HCT116 (cell line): ENCODE measurements around the gene PACRG. TPM values are rescaled to one million over a fixed set of nuclear protein-coding genes. Genes with fewer than 3 reads are reported as not detected.

Source experiments
- ATAC-seq: fragments of 200-7000 bp; cut with Tn5 transposase; 2 replicates; pipeline ENCODE4 v1.9.1; 2020; ENCODE audit warnings: mild to moderate bottlenecking, moderate library complexity
- BruUV-seq: library from RNA; stranded (reverse); fragments of 400-500 nt; replicated peaks from 2 replicates; lab custom pipeline; 2021; lab: Mats Ljungman, UMichigan
- CTCF ChIA-PET: fragments of 300-600 bp; sonication (Branson Sonifier 250); formaldehyde crosslinking; loops from one replicate; lab custom pipeline; 2021; ENCODE audit warnings: antibody characterized with exemption; lab: Charles Lee
- POLR2A ChIA-PET: fragments of 300-600, 350-600 bp; sonication (Branson Sonifier 250); formaldehyde crosslinking; loops from one replicate; lab custom pipeline; 2021; ENCODE audit warnings: antibody characterized with exemption; lab: Charles Lee
- RAD21 ChIA-PET, 2 experiments: fragments of 300-600 bp; sonication (Branson Sonifier 250); formaldehyde crosslinking; loops; one replicate each; lab custom pipeline; 2023; ENCODE audit warnings: low total read pairs in 2 of 2; ENCODE audit not compliant: uncharacterized antibody in 2 of 2, unreplicated experiment in 2 of 2, low non-redundant PET in 1 of 2; lab: Charles Lee
- DNase-seq: peaks from one replicate; pipeline ENCODE4 v3.0.0-alpha.2; 2010; ENCODE audit warnings: low read depth, low spot score
- H2AFZ ChIP-seq: fragments of 200-600 bp; shearing (Covaris generic), sonication (generic); 2 replicates; pipeline ENCODE4 v1.6.1; 2017; ENCODE audit warnings: low read depth, mixed run types, mixed read lengths, antibody characterized with exemption, low read length; ENCODE audit not compliant: poor library complexity, severe bottlenecking
- H3K27ac ChIP-seq: 2 replicates; pipeline ENCODE4 v1.5.1; 2012; ENCODE audit warnings: low read depth, low read length
- H3K27me3 ChIP-seq: fragments of 200-600 bp; sonication (generic); 2 replicates; pipeline ENCODE4 v1.6.1; 2016; ENCODE audit warnings: mixed run types, low read length, mixed read lengths; ENCODE audit not compliant: insufficient read depth
- H3K36me3 ChIP-seq, 2 experiments: fragments of 200-500 bp in 1 of 2; fragments of 200-600 bp in 1 of 2; sonication (Bioruptor generic) in 1 of 2; sonication (generic) in 1 of 2; 2 replicates each; pipeline versions ENCODE4 v1.5.1 to v1.6.1; 2014 to 2016; ENCODE audit warnings: low read length in 2 of 2, inconsistent platforms in 1 of 2, mixed read lengths in 1 of 2, mixed run types in 1 of 2; ENCODE audit not compliant: insufficient read depth in 2 of 2, control insufficient read depth in 1 of 2
- H3K4me1 ChIP-seq, 2 experiments: fragments of 200-600 bp in 1 of 2; sonication (generic) in 1 of 2; 2 replicates each; pipeline versions ENCODE4 v1.5.1 to v1.6.1; 2012 to 2017; ENCODE audit warnings: low read length in 2 of 2, inconsistent platforms in 1 of 2, mild to moderate bottlenecking in 1 of 2, mixed read lengths in 1 of 2, mixed run types in 1 of 2, moderate library complexity in 1 of 2; ENCODE audit not compliant: insufficient read depth in 2 of 2, control insufficient read depth in 1 of 2
- H3K4me2 ChIP-seq: fragments of 200-600 bp; sonication (generic); 2 replicates; pipeline ENCODE4 v1.6.1; 2017; ENCODE audit warnings: mixed run types, low read length, mixed read lengths
- H3K4me3 ChIP-seq, 2 experiments: fragments of 200-600 bp in 1 of 2; sonication (generic) in 1 of 2; replicated peaks in 1 of 2; 2 replicates each; pipeline ENCODE4 v1.5.1; 2011 to 2016; ENCODE audit warnings: low read length in 2 of 2, control low read depth in 1 of 2, low read depth in 1 of 2, mild to moderate bottlenecking in 1 of 2, mixed read lengths in 1 of 2, mixed run types in 1 of 2
- H3K79me2 ChIP-seq: fragments of 200-600 bp; sonication (generic); 2 replicates; pipeline ENCODE4 v1.6.1; 2017; ENCODE audit warnings: mild to moderate bottlenecking, mixed run types, low read length, moderate library complexity, mixed read lengths; ENCODE audit not compliant: insufficient read depth
- H3K9ac ChIP-seq: fragments of 200-600 bp; sonication (generic); 2 replicates; pipeline ENCODE4 v1.6.1; 2016; ENCODE audit warnings: low read length, mixed read lengths
- H3K9me2 ChIP-seq: fragments of 200-600 bp; sonication (generic), shearing (Covaris generic); 2 replicates; pipeline ENCODE4 v1.6.1; 2017; ENCODE audit warnings: mixed run types, mild to moderate bottlenecking, moderate library complexity; ENCODE audit not compliant: insufficient read depth
- H3K9me3 ChIP-seq, 2 experiments: fragments of 200-500 bp in 1 of 2; fragments of 200-600 bp in 1 of 2; sonication (Bioruptor generic) in 1 of 2; sonication (generic) in 1 of 2; 2 replicates each; pipeline ENCODE4 v1.6.1; 2014 to 2017; ENCODE audit warnings: low read length in 2 of 2, mixed read lengths in 2 of 2, inconsistent platforms in 1 of 2, low read depth in 1 of 2, mild to moderate bottlenecking in 1 of 2, mixed run types in 1 of 2, moderate library complexity in 1 of 2; ENCODE audit not compliant: control insufficient read depth in 1 of 2, insufficient read depth in 1 of 2
- H4K20me1 ChIP-seq: fragments of 200-600 bp; sonication (generic), shearing (Covaris generic); 2 replicates; pipeline ENCODE4 v1.6.1; 2017; ENCODE audit warnings: mixed run types, mild to moderate bottlenecking, moderate library complexity; ENCODE audit not compliant: insufficient read depth
- CBX3 ChIP-seq: IDR thresholded peaks from 2 replicates; pipeline ENCODE4 v1.6.1; 2012; ENCODE audit warnings: low read depth
- CEBPB ChIP-seq: IDR thresholded peaks from 2 replicates; pipeline ENCODE4 v1.6.1; 2012; ENCODE audit warnings: low read depth
- EGR1 ChIP-seq: IDR thresholded peaks from 2 replicates; pipeline ENCODE4 v1.6.1; 2012; ENCODE audit warnings: low read depth
- ELF1 ChIP-seq: IDR thresholded peaks from 2 replicates; pipeline ENCODE4 v1.6.1; 2012; ENCODE audit warnings: low read depth, borderline replicate concordance
- EZH2 ChIP-seq: fragments of 200-600 bp; sonication (generic); IDR thresholded peaks from 2 replicates; pipeline ENCODE4 v1.6.1; 2017; ENCODE audit warnings: antibody characterized with exemption, mixed run types
- EZH2phosphoT487 ChIP-seq: fragments of 200-600 bp; IDR thresholded peaks from 2 replicates; pipeline ENCODE4 v1.6.1; 2018; ENCODE audit warnings: antibody characterized with exemption, borderline replicate concordance
- FOSL1 ChIP-seq: IDR thresholded peaks from 2 replicates; pipeline ENCODE4 v1.6.1; 2012; ENCODE audit warnings: low read depth
- JUND ChIP-seq: IDR thresholded peaks from 2 replicates; pipeline ENCODE4 v1.6.1; 2012
- POLR2AphosphoS5 ChIP-seq: IDR thresholded peaks from 2 replicates; pipeline ENCODE4 v1.6.1; 2011; ENCODE audit warnings: mild to moderate bottlenecking, low read depth, low read length, moderate library complexity
- REST ChIP-seq: IDR thresholded peaks from 2 replicates; pipeline ENCODE4 v1.6.1; 2012; ENCODE audit warnings: low read depth
- SIN3A ChIP-seq: IDR thresholded peaks from 2 replicates; pipeline ENCODE4 v1.6.1; 2012; ENCODE audit warnings: low read depth
- SP1 ChIP-seq: IDR thresholded peaks from 2 replicates; pipeline ENCODE4 v1.6.1; 2012; ENCODE audit warnings: low read depth
- SRF ChIP-seq: IDR thresholded peaks from 2 replicates; pipeline ENCODE4 v1.6.1; 2012; ENCODE audit warnings: low read depth
- TCF7L2 ChIP-seq: IDR thresholded peaks from 2 replicates; pipeline ENCODE4 v1.7.0; 2011; ENCODE audit warnings: borderline replicate concordance, inconsistent platforms; ENCODE audit not compliant: insufficient read depth, insufficient read length; ENCODE audit errors: extremely low read depth
- YY1 ChIP-seq: IDR thresholded peaks from 2 replicates; pipeline ENCODE4 v1.6.1; 2011; ENCODE audit warnings: low read length, low read depth, moderate library complexity, mild to moderate bottlenecking; ENCODE audit not compliant: insufficient replicate concordance; ENCODE audit errors: extremely low read depth
- ZBTB33 ChIP-seq: IDR thresholded peaks from 2 replicates; pipeline ENCODE4 v1.6.1; 2011; ENCODE audit warnings: mild to moderate bottlenecking, low read length, moderate library complexity; ENCODE audit not compliant: insufficient replicate concordance; ENCODE audit errors: extremely low read depth
- ZFX ChIP-seq: fragments of 450-650 bp; IDR thresholded peaks from 2 replicates; pipeline ENCODE4 v1.6.1; 2017
- intact Hi-C: fragments of 100-400 bp; cut with micrococcal nuclease; formaldehyde crosslinking; loops from 2 replicates; pipeline ENCODE4 v1.10.0; 2022
- total RNA-seq: library from RNA; stranded (reverse); gene quantifications from one replicate; pipeline ENCODE4 v1.2.1, GENCODE V29; 2021; ENCODE audit not compliant: unreplicated experiment
- TF ChIP-seq, protein P1 (sequence below): IDR thresholded peaks from 2 replicates; pipeline ENCODE4 v1.6.1; 2012
- TF ChIP-seq, protein P2 (sequence below): IDR thresholded peaks from 2 replicates; pipeline ENCODE4 v1.6.1; 2012
- TF ChIP-seq, protein P3 (sequence below), 3 experiments: fragments of 200-600 bp in 1 of 3; sonication (generic) in 1 of 3; IDR thresholded peaks in 2 of 3; conservative IDR thresholded peaks in 1 of 3; 2 replicates each; pipeline ENCODE4 v1.5.1; 2012 to 2017; ENCODE audit warnings: low read depth in 2 of 3, low read length in 2 of 3, antibody characterized with exemption in 1 of 3, borderline replicate concordance in 1 of 3, control low read depth in 1 of 3, mild to moderate bottlenecking in 1 of 3, mixed read lengths in 1 of 3, mixed run types in 1 of 3, moderate library complexity in 1 of 3; ENCODE audit not compliant: insufficient read depth in 1 of 3

The PACRG gene
- total RNA-seq, 1 experiment from 2014 or later = 0.71 TPM

DNA sequence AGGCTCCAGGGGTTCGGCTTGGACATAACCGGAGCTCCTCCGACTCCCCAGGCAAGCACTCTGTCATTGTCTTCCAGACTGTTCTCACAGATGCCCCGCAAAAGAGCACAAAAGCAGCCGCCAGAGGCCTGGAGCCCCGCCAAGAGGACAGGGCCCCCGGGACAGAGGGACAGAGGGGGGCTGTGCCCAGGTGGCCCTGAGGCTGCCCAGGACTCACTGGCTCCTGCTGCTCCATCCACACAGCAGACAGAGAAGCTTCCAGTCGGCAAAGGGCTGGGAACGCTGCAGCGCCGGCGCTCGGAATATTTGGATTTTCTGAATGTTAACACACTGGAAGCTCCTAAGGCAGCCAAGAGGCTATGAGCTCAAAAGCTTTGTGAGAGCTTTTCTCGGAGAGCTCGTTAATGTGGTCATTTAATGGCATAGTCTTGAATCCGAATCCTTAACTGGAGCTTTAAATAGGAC lies 618.8 kb downstream of the PACRG start:
- ATAC-seq = no peak
- ChIA-PET RAD21 (no interaction called here), POLR2A (no interaction called here), CTCF (no interaction called here)
- intact Hi-C loops = no loop called here
- no peak for DNase-seq
- Histone ChIP-seq H3K27me3 (no peaks in the 10 kb centered on the region), H3K27ac (no peak overlapping the region), H2AFZ (no peak overlapping the region), H3K4me2 (peak overlapping the region; percentile 48; the same call in 1 of the 2 replicates), H3K9ac (no peak overlapping the region), H3K36me3 (no peaks in the 10 kb centered on the region), H3K9me3 (no peaks in the 10 kb centered on the region), H3K4me3 (no peak overlapping the region), H3K4me1 (peaks cover 0 to 12% of the 10 kb centered on the region in 2 experiments; a peak in 2 of 4 replicates), H4K20me1 (no peaks in the 10 kb centered on the region), H3K79me2 (no peaks in the 10 kb centered on the region), H3K9me2 (no peaks in the 10 kb centered on the region)
- no TSS peak for BruUV-seq
- TF ChIP-seq CBX3 (no peak), POLR2AphosphoS5 (no peak), REST (no peak), EZH2 (no peak), EZH2phosphoT487 (no peak), SIN3A (no peak), ZFX (no peak), TCF7L2 (no peak), SRF (no peak), ZBTB33 (no peak), ELF1 (no peak), JUND (no peak), EGR1 (no peak), FOSL1 (no peak), YY1 (no peak), SP1 (no peak), CEBPB (no peak)
- TF ChIP-seq, protein P1, sequence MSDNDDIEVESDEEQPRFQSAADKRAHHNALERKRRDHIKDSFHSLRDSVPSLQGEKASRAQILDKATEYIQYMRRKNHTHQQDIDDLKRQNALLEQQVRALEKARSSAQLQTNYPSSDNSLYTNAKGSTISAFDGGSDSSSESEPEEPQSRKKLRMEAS = no peak
- TF ChIP-seq, protein P2, sequence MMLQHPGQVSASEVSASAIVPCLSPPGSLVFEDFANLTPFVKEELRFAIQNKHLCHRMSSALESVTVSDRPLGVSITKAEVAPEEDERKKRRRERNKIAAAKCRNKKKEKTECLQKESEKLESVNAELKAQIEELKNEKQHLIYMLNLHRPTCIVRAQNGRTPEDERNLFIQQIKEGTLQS = no peak
- TF ChIP-seq, protein P3, sequence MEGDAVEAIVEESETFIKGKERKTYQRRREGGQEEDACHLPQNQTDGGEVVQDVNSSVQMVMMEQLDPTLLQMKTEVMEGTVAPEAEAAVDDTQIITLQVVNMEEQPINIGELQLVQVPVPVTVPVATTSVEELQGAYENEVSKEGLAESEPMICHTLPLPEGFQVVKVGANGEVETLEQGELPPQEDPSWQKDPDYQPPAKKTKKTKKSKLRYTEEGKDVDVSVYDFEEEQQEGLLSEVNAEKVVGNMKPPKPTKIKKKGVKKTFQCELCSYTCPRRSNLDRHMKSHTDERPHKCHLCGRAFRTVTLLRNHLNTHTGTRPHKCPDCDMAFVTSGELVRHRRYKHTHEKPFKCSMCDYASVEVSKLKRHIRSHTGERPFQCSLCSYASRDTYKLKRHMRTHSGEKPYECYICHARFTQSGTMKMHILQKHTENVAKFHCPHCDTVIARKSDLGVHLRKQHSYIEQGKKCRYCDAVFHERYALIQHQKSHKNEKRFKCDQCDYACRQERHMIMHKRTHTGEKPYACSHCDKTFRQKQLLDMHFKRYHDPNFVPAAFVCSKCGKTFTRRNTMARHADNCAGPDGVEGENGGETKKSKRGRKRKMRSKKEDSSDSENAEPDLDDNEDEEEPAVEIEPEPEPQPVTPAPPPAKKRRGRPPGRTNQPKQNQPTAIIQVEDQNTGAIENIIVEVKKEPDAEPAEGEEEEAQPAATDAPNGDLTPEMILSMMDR (IDR thresholded peaks at IDR 0.05 in 2 of 3, conservative IDR thresholded peaks at IDR 0.05 in 1 of 3; ENCODE audit: borderline replicate concordance in 1 of 3, insufficient read depth in 1 of 3, low read depth in 2 of 3, low read length in 2 of 3) = no peak
